Endothelial cell of umbilical vein (primary cell): ENCODE measurements around the gene SATB2. TPM values are rescaled to one million over a fixed set of nuclear protein-coding genes. Genes with fewer than 3 reads are reported as not detected.

Experiments used
- BruUV-seq: library from RNA; stranded (reverse); fragments of 400-500 nt; replicated peaks from 2 replicates; lab custom pipeline; 2021; lab: Mats Ljungman, UMichigan
- CTCF ChIA-PET: fragments of 300-600, 350-600 bp; sonication (Branson Sonifier 250); formaldehyde crosslinking; loops from one replicate; lab custom pipeline; 2021; ENCODE audit warnings: antibody characterized with exemption, inconsistent platforms; lab: Charles Lee
- POLR2A ChIA-PET: fragments of 300-600, 350-600 bp; sonication (Branson Sonifier 250); formaldehyde crosslinking; loops from one replicate; lab custom pipeline; 2021; ENCODE audit warnings: antibody characterized with exemption, inconsistent platforms; lab: Charles Lee
- DNase-seq: peaks from one replicate; pipeline ENCODE4 v3.0.0-alpha.2; 2011; ENCODE audit warnings: low read depth, low spot score
- FAIRE-seq: peaks from 2 replicates; lab custom pipeline; 2011; peaks lifted over from hg19 to GRCh38; lab: Jason Lieb, UNC
- H2AFZ ChIP-seq: 2 replicates; pipeline ENCODE4 v1.6.0; 2012; ENCODE audit warnings: low read depth, low read length, control low read depth, inconsistent platforms
- H3K27ac ChIP-seq: 2 replicates; pipeline ENCODE4 v1.5.1; 2011; ENCODE audit warnings: low read depth, mild to moderate bottlenecking, control low read depth, low read length, moderate library complexity; ENCODE audit not compliant: insufficient read depth
- H3K27me3 ChIP-seq, 2 experiments: 2 replicates each; pipeline versions ENCODE4 v1.6.0 to v1.6.1; 2011; ENCODE audit warnings: low read length in 2 of 2, mixed read lengths in 1 of 2; ENCODE audit not compliant: control insufficient read depth in 2 of 2, insufficient read depth in 2 of 2
- H3K36me3 ChIP-seq, 2 experiments: 2 replicates in 1 of 2; 3 replicates in 1 of 2; pipeline ENCODE4 v1.5.1; 2011; ENCODE audit warnings: low read length in 2 of 2, mild to moderate bottlenecking in 1 of 2, moderate library complexity in 1 of 2; ENCODE audit not compliant: control insufficient read depth in 2 of 2, insufficient read depth in 2 of 2; ENCODE audit errors: extremely low read depth in 1 of 2
- H3K4me1 ChIP-seq: 3 replicates; pipeline ENCODE4 v1.5.1; 2011; ENCODE audit warnings: mild to moderate bottlenecking, low read length; ENCODE audit not compliant: control insufficient read depth, insufficient read depth; ENCODE audit errors: extremely low read depth
- H3K4me2 ChIP-seq: 2 replicates; pipeline ENCODE4 v1.6.1; 2011; ENCODE audit warnings: low read length, control low read depth, mixed read lengths; ENCODE audit not compliant: insufficient read depth
- H3K4me3 ChIP-seq, 3 experiments: fragments of 200-600 bp in 1 of 3; sonication (generic), shearing (Covaris generic) in 1 of 3; replicated peaks in 1 of 3; 2 replicates each; pipeline ENCODE4 v1.5.1; 2011 to 2016; ENCODE audit warnings: control low read depth in 3 of 3, low read length in 3 of 3, mild to moderate bottlenecking in 2 of 3, inconsistent platforms in 1 of 3, low read depth in 1 of 3, moderate library complexity in 1 of 3; ENCODE audit not compliant: insufficient read depth in 1 of 3
- H3K79me2 ChIP-seq: 2 replicates; pipeline ENCODE4 v1.6.0; 2012; ENCODE audit warnings: low read length, inconsistent platforms; ENCODE audit not compliant: control insufficient read depth, insufficient read depth
- H3K9ac ChIP-seq: replicated peaks from 2 replicates; pipeline ENCODE3; 2011; ENCODE audit warnings: low read length, control low read depth; ENCODE audit not compliant: insufficient read depth; ENCODE audit errors: extremely low read depth
- H3K9me1 ChIP-seq: replicated peaks from 3 replicates; pipeline ENCODE4 v1.6.0; 2011; ENCODE audit warnings: mild to moderate bottlenecking, low read length; ENCODE audit not compliant: control insufficient read depth, insufficient read depth; ENCODE audit errors: extremely low read depth
- H3K9me3 ChIP-seq: replicated peaks from 2 replicates; pipeline ENCODE4 v1.5.1; 2012; ENCODE audit warnings: low read length, inconsistent platforms; ENCODE audit not compliant: control insufficient read depth, insufficient read depth
- H4K20me1 ChIP-seq: replicated peaks from 2 replicates; pipeline ENCODE3; 2011; ENCODE audit warnings: mild to moderate bottlenecking, low read length; ENCODE audit not compliant: control insufficient read depth, insufficient read depth; ENCODE audit errors: extremely low read depth
- CTCF ChIP-seq, 2 donors: IDR thresholded peaks; 1 replicate in 1 of 2; 2 replicates in 1 of 2; pipeline ENCODE4 v1.5.1; 2011; ENCODE audit warnings: low read length in 2 of 2, mild to moderate bottlenecking in 2 of 2, moderate library complexity in 2 of 2, control low read depth in 1 of 2, inconsistent platforms in 1 of 2, low read depth in 1 of 2; ENCODE audit not compliant: insufficient read depth in 1 of 2; ENCODE audit errors: extremely low read depth in 1 of 2
- EZH2 ChIP-seq: IDR thresholded peaks from 2 replicates; pipeline ENCODE4 v1.6.1; 2012; ENCODE audit warnings: borderline replicate concordance, low read depth, mild to moderate bottlenecking, moderate library complexity, low read length, inconsistent platforms; ENCODE audit not compliant: severe bottlenecking
- FOS ChIP-seq: IDR thresholded peaks from 2 replicates; pipeline ENCODE4 v1.6.1; 2011; ENCODE audit warnings: mild to moderate bottlenecking, low read length, moderate library complexity, borderline replicate concordance; ENCODE audit not compliant: insufficient read depth
- GATA2 ChIP-seq: IDR thresholded peaks from 2 replicates; pipeline ENCODE4 v1.7.0; 2011; ENCODE audit warnings: low read depth, mild to moderate bottlenecking, moderate library complexity, mixed read lengths, low read length; ENCODE audit not compliant: insufficient read length, insufficient read depth
- JUN ChIP-seq: IDR thresholded peaks from 2 replicates; pipeline ENCODE4 v1.6.1; 2011; ENCODE audit warnings: borderline replicate concordance, low read depth; ENCODE audit not compliant: insufficient read length, insufficient read depth
- MAX ChIP-seq: IDR thresholded peaks from 2 replicates; pipeline ENCODE4 v1.6.1; 2011; ENCODE audit not compliant: insufficient read depth, insufficient read length
- MYC ChIP-seq: IDR thresholded peaks from one replicate; pipeline ENCODE4 v1.6.1; 2011; ENCODE audit warnings: mild to moderate bottlenecking, low read depth, low read length
- POLR2A ChIP-seq: IDR thresholded peaks from 2 replicates; pipeline ENCODE4 v1.6.1; 2012; ENCODE audit warnings: low read depth, mild to moderate bottlenecking, control low read depth, low read length
- POLR2AphosphoS5 ChIP-seq: IDR thresholded peaks from 2 replicates; pipeline ENCODE4 v1.6.1; 2012; ENCODE audit warnings: low read depth, mild to moderate bottlenecking, control low read depth, low read length, moderate library complexity; ENCODE audit not compliant: insufficient read depth
- dilution Hi-C: fragments of 300-500 bp; cut with MboI; formaldehyde crosslinking; loops from one replicate; pipeline ENCODE4 v1.15.0; 2019; ENCODE audit warnings: low sequenced_read_pairs; ENCODE audit not compliant: extremely low pct_ligation_motif_present
- intact Hi-C: fragments of 100-400 bp; cut with micrococcal nuclease; formaldehyde crosslinking; loops from one replicate; pipeline ENCODE4 v1.10.0; 2022
- polyA plus RNA-seq, 4 experiments: library from polyadenylated mRNA; depleted of rRNA in 3 of 4; stranded (reverse) in 3 of 4; unstranded in 1 of 4; fragments of >200 nt; gene quantifications; 2 replicates each; pipeline versions ENCODE4 v1.2.1 to v1.2.3, GENCODE V29; 2011 to 2012; ENCODE audit warnings: missing spikeins in 1 of 4
- total RNA-seq: library from RNA; stranded (reverse); gene quantifications from 2 replicates; pipeline ENCODE4 v1.2.3, GENCODE V29; 2021

The SATB2 gene
- total and polyA plus RNA-seq, 2 donors (not counting 3 experiments of a cell fraction or from before 2014, with no cell fraction given): 0.47 to 1.1 TPM

GRCh38 chr2:199443589-199444130 is 14.1 kb downstream of the SATB2 start:
- dilution Hi-C loops: no loop called here
- Histone ChIP-seq H3K27me3 (peaks cover 2 to 19% of the 10 kb centered on the region in 2 experiments), H3K9me1 (no peaks in the 10 kb centered on the region), H2AFZ (no peak overlapping the region), H3K4me1 (no peaks in the 10 kb centered on the region), H4K20me1 (no peaks in the 10 kb centered on the region), H3K79me2 (no peaks in the 10 kb centered on the region), H3K36me3 (no peaks in the 10 kb centered on the region), H3K27ac (no peak overlapping the region), H3K9ac (no peak overlapping the region), H3K4me2 (no peak overlapping the region), H3K9me3 (no peaks in the 10 kb centered on the region), H3K4me3 (no peak overlapping the region)
- ChIA-PET POLR2A (no interaction called here), CTCF (no interaction called here)
- intact Hi-C loops: no loop called here
- FAIRE-seq (no peak), DNase-seq (no peak)
- BruUV-seq: no TSS peak
- TF ChIP-seq FOS: no peak
- TF ChIP-seq MYC: no peak
- TF ChIP-seq EZH2: no peak
- no peak for TF ChIP-seq POLR2A
- TF ChIP-seq GATA2: no peak
- TF ChIP-seq MAX: no peak
- no peak for TF ChIP-seq CTCF (IDR thresholded peaks at IDR 0.05; ENCODE audit: extremely low read depth in 1 of 2, insufficient read depth in 1 of 2, low read depth in 1 of 2, low read length in 2 of 2)
- TF ChIP-seq POLR2AphosphoS5: no peak
- no peak for TF ChIP-seq JUN
